ENCODE data around the gene RBP4.

RBP4 gene

DNA sequence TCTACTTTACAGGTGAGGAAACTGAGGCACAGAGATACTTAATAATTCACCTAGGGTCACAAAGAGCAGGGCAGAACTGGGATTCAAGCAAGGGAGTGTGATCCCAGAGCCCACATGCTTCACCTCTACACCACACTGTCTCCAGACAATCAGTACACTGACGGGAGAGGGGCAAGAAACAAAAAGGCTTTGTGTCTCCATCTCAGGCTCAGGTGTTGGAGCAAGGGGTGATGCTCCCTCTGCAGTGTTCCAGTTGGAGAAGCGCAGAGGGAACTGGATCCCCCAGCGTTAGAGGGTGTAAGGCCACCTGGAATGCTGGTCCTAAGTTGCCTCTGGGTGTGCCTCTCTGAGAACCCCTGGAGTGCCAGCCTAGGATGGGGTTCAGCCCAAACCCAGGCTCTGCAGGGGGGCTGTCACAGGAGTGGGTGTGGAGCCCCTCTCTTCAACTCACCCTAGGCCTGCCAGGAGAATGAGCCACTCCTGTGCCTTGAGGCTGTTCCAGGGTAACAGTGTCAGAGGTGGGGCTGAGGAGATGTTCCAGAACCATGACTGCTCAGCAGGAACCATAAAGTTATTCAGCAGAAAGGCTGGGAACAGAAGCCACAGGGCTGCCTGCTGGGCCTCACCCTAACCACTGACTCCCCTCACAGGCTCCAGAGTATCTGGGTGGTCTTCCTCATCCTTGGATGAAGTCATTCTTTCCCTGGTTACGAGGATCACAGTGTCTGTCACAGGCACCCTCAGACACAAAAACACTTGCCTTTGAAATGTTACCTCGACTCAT, 5.5 kb downstream of the RBP4 start:
- no peak for DNase-seq (ENCODE audit: low spot score)

GRCh38 chr10:93594518-93594917, 6.5 kb downstream of the RBP4 start:
- DNase-seq (ENCODE audit: low spot score), result no peak

GRCh38 chr10:93593749-93594148, 7.3 kb downstream of the RBP4 start:
- DNase-seq (ENCODE audit: low spot score), result no peak

DNA sequence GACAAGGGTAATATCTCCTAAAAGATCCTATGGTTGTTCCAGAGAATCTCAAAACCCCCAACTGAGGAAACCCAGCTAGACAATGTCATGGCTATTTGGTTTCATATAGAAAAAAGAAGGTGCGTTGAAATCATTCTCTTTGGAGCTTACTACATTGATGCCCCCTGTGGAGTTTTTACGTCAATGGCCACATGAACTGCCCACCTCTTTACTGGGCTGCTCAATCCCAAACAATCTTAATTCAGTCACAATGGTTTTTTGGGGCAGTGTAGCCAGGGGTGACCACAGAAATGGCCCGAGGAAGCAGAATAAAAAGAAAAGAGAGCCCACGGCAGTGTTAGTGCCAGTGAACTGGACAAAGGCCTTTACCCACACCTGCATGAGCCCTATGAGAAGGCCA, 7.8 kb downstream of the RBP4 start:
- DNase-seq (ENCODE audit: low spot score), result no peak

DNA sequence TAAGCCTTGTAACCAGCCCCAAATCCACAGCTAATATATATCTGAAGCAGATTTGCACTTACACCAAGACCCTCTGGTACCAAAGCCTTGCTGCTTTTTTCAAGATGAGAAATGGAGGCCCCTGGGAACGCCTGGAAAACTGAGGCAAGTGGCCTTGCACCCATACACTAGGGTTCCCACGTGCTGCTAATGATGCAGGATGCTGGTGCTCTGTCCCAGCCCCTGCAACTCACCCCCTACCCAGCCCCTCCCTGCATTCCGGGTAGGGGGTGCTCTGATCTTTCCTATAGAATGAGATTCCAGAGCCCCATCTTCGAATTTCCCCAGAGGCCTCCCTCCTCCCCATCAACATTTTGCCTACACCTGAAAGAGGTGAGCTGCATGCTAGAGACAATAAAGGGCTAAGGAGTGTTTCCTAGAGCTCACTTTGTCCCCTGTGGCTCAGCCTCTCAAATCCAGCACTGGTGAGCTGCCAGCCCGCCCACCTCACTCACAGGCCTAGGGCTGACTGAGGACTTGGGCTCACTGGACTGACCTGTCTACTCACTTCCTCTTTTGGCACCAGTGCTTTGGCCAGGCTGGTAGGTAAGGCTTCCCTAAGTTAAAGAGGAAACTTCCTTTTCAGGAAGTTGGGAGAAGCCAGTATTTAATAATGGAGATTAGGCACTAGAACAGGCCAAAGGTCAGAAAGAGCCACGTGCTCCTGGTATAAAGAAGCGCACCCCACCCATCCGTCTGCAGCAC, 9.8 kb downstream of the RBP4 start:
- no peak for DNase-seq (ENCODE audit: low spot score)

- DNase-seq (ENCODE audit: low spot score), result no peak
Measured at GRCh38 chr10:93590638-93591037, 10.4 kb downstream of the RBP4 start.

- DNase-seq (ENCODE audit: low spot score), result no peak
Measured at GRCh38 chr10:93589648-93590562, 11.1 kb downstream of the RBP4 start.

DNA sequence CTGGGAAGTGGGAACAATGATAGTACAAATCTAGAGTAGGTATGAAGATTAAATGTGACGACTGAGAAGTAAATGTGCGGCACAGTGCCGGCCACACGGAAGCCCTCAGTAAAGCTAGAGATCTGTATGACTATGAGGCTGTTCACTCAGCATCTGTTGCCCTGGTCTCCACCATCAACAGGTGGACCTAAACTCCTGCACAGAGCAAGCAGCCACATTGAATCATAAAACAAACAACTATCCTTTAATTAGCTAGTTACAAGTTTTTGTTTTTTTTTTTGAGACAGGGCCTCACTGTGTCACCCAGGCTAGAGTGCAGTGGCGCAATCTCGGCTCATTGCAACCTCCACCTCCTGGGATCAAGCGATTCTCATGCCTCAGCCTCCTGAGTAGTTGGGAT, 16.6 kb downstream of the RBP4 start:
- no peak for DNase-seq (ENCODE audit: low spot score)

GRCh38 chr10:93580828-93581227, 20.2 kb downstream of the RBP4 start:
- DNase-seq (ENCODE audit: low spot score), result no peak

DNA sequence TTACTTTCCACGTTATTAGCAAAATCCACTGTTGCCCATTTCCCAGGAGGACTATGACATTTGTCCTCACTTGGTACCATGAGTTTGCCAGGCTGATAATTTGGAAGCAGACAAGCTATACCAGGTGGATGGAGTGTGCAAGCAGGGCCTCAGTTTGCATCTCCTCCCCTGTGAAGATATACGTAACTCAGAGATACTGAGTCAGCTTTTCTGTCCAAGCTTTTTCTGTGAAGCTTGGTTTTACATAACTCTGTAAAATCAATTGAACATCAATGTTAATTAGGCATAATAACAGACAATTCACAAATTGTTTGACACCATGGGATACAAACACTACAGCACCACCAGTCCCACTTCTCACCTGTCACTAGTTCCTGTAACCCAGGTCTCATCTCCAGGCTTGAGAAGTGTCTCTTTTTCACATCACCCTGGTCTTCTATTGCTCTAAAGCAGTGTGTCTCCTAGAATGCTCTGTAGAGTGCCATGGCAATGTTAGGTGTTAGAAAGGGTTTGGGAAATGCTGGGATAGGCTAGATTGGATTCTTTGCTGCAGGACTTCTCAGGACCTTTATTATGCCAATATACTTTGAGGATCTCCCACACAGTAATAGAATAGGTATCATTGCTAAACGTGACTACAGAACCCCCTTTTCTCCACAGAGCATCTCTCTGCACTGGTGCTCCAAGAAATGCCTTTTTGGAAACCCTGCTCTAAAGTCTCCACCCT, 20.9 kb downstream of the RBP4 start:
- DNase-seq (ENCODE audit: low spot score), result no peak

- no peak for DNase-seq (ENCODE audit: low spot score)
Measured at GRCh38 chr10:93579089-93579488, 21.9 kb downstream of the RBP4 start.

DNA sequence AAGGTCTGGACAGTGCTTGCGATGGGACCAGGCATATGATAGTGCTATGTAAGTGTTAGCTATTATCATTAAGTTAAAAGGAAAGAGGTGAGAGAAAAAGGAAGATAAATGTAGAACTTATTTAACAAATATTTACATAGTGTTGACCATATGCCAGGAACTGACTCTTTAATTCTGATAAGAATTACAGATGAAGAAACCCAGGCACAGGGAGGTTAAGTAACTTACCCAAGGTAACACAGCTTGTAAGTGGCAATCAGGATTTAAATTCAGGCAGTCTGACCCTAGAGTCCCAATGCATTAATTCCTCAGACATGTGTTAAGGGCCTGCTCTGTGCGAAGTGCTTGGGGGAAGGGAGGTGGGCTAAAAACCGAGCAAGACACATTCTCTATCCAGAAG, 23.5 kb downstream of the RBP4 start:
- DNase-seq (ENCODE audit: low spot score), result no peak

DNA sequence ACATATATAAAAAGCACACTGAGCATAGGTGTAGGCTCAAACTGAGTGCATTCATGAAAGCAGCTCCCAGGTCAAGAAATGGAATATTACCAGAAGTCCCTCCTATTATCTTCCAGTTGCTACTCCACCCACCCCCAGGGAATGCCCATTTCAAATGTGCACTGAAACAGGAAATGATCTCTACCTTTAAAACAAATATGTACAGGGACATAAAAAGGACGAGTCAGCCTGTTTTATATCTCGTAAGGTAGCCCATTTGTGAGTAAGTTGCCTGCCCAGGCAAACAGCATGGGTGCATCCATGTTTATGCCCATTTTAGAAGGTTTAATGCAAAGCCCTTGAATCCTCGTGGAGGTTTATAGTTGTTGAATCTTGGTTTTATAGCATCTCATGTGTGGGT, 24.1 kb downstream of the RBP4 start:
- no peak for DNase-seq (ENCODE audit: low spot score)

GRCh38 chr10:93573924-93574323, 27.1 kb downstream of the RBP4 start:
- no peak for DNase-seq (ENCODE audit: low spot score)

GRCh38 chr10:93573051-93573909, 27.8 kb downstream of the RBP4 start:
- DNase-seq (ENCODE audit: low spot score), result no peak

DNA sequence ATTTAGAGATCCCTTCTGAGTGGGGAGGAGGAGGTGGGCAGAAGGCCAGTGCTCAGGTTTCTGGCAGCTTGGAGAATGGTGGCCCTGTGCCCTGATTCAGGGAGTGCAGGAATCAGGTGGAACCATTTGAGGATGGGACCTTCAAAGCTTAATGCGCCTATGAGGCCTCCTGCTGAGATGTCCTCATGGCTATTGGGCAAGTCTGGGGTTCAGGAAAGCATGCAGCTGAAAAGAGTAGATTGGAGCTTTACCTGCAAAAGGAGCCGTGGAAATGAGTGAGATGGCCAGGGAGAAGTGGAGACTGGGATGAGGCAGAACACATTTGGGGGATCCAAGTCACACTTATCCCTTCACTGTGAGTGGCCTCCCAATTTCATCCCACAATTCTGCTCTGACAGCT, 28.4 kb downstream of the RBP4 start:
- DNase-seq (ENCODE audit: low spot score), result no peak

DNA sequence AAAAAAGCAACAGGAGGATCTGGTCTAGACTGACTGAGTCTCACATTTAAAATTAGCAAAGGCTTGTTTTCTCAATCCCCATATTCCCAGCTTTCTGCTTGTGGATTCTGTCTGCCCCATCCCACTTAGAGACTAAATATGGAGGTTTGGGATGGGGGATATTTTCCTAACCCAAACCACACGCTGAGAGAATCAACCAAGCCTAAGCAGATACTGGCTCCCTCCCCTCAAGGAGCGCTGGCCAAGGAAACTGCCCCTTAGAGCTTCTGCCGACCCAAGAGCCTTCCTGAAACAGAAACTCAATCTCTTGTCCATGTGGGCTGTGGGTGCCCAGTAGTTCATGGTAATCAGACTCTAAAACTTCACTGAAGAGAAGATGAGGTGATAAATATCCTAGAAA, 30.7 kb downstream of the RBP4 start:
- no peak for DNase-seq (ENCODE audit: low spot score)

DNA sequence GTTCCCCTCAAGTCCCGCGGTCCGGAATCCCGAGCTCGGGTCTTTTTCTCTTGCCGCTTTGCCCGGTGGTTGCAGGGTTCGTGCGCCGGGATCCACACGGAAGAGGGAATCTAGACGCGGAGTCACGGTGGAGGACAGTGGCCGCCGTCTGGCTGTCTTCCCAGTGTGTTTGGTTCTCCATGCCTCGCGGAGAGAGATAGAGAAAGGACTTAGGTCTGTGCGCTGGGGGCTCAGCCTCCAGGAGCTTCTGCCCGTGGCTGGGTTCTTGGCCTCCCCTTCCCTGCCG, 33.0 kb downstream of the RBP4 start:
- peak; percentile 19 for DNase-seq (ENCODE audit: low spot score)

GRCh38 chr10:93567277-93568104, 33.5 kb downstream of the RBP4 start:
- no peak for DNase-seq (ENCODE audit: low spot score)
